ENCODE data around the gene SHBG. TPM values are rescaled to one million over a fixed set of nuclear protein-coding genes. Genes with fewer than 3 reads are reported as not detected.

Gene SHBG
- total RNA-seq, 1 experiment from 2014 or later = 1.2 TPM

GRCh38 chr17:7654832-7655540 is 25.1 kb downstream of the SHBG start:
- Mint-ChIP-seq H3K9me3 (ENCODE audit: unreplicated experiment) (no peaks in the 10 kb centered on the region), H3K27me3 (ENCODE audit: insufficient read depth, unreplicated experiment) (peaks cover 9% of the 10 kb centered on the region), H3K4me3 (ENCODE audit: unreplicated experiment) (no peak overlapping the region), H3K4me1 (ENCODE audit: low read depth, unreplicated experiment) (peaks cover 8% of the 10 kb centered on the region), H3K27ac (ENCODE audit: unreplicated experiment) (no peak overlapping the region), H3K36me3 (ENCODE audit: insufficient read depth, unreplicated experiment) (no peaks in the 10 kb centered on the region)
- Histone ChIP-seq H3K9me3 (no peaks in the 10 kb centered on the region), H3K4me3 (ENCODE audit: low read depth, low read length) (no peak overlapping the region), H3K4me1 (no peaks in the 10 kb centered on the region), H3K27me3 (replicated peaks; ENCODE audit: control insufficient read depth, insufficient read depth, low read length) (no peaks in the 10 kb centered on the region), H3K36me3 (ENCODE audit: control insufficient read depth, insufficient read depth, low read length) (no peaks in the 10 kb centered on the region)
- intact Hi-C loops (cut with micrococcal nuclease; ENCODE audit: unreplicated experiment) = no loop called here
- TF ChIP-seq CTCF (IDR thresholded peaks at IDR 0.05; ENCODE audit: insufficient read depth in 1 of 2, low read depth in 1 of 2, low read length in 1 of 2, severe bottlenecking in 1 of 2, unreplicated experiment in 1 of 2) = no peak
- no peak for DNase-seq
- BruUV-seq (replicated peaks) = no TSS peak
- CTCF ChIA-PET = no interaction called here
- POLR2A ChIA-PET = no interaction called here

- intact Hi-C loops (cut with micrococcal nuclease; ENCODE audit: unreplicated experiment) = no loop called here
- no peak for DNase-seq
- Histone ChIP-seq H3K4me1 (no peaks in the 10 kb centered on the region), H3K27me3 (replicated peaks; ENCODE audit: control insufficient read depth, insufficient read depth, low read length) (no peaks in the 10 kb centered on the region), H3K9me3 (no peaks in the 10 kb centered on the region), H3K4me3 (ENCODE audit: low read depth, low read length) (no peak overlapping the region), H3K36me3 (ENCODE audit: control insufficient read depth, insufficient read depth, low read length) (no peaks in the 10 kb centered on the region)
- peaks cover 7% of the 10 kb centered on the region for H3K27me3 Mint-ChIP-seq (ENCODE audit: insufficient read depth, unreplicated experiment)
- BruUV-seq (replicated peaks) = no TSS peak
- no peaks in the 10 kb centered on the region for H3K9me3 Mint-ChIP-seq (ENCODE audit: unreplicated experiment)
- ChIA-PET CTCF (no interaction called here), POLR2A (no interaction called here)
- no peaks in the 10 kb centered on the region for H3K36me3 Mint-ChIP-seq (ENCODE audit: insufficient read depth, unreplicated experiment)
- H3K27ac Mint-ChIP-seq (ENCODE audit: unreplicated experiment) = no peak overlapping the region
- peaks cover 3% of the 10 kb centered on the region for H3K4me1 Mint-ChIP-seq (ENCODE audit: low read depth, unreplicated experiment)
- TF ChIP-seq CTCF (IDR thresholded peaks at IDR 0.05; ENCODE audit: insufficient read depth in 1 of 2, low read depth in 1 of 2, low read length in 1 of 2, severe bottlenecking in 1 of 2, unreplicated experiment in 1 of 2) = no peak
- H3K4me3 Mint-ChIP-seq (ENCODE audit: unreplicated experiment) = no peak overlapping the region
Measured at GRCh38 chr17:7655541-7655840, 25.6 kb downstream of the SHBG start.

- POLR2A ChIA-PET = no interaction called here
- no peak for TF ChIP-seq CTCF (IDR thresholded peaks at IDR 0.05; ENCODE audit: insufficient read depth in 1 of 2, low read depth in 1 of 2, low read length in 1 of 2, severe bottlenecking in 1 of 2, unreplicated experiment in 1 of 2)
Measured at GRCh38 chr17:7656958-7657609, 27.1 kb downstream of the SHBG start.

More at GRCh38 chr17:7656958-7657609, 27.1 kb downstream of the SHBG start:
- H3K27ac Mint-ChIP-seq (ENCODE audit: unreplicated experiment) = no peak overlapping the region
- H3K27me3 Mint-ChIP-seq (ENCODE audit: insufficient read depth, unreplicated experiment) = no peaks in the 10 kb centered on the region
- Histone ChIP-seq H3K36me3 (ENCODE audit: control insufficient read depth, insufficient read depth, low read length) (no peaks in the 10 kb centered on the region), H3K4me3 (ENCODE audit: low read depth, low read length) (no peak overlapping the region), H3K27me3 (replicated peaks; ENCODE audit: control insufficient read depth, insufficient read depth, low read length) (no peaks in the 10 kb centered on the region), H3K4me1 (no peaks in the 10 kb centered on the region), H3K9me3 (no peaks in the 10 kb centered on the region)
- CTCF ChIA-PET = interaction anchor here (0.8 to 1.1 kb wide), 2 partner anchors 25 to 60 kb away, joined by 3 to 10 read pairs; no protein-coding TSS in a partner anchor
- intact Hi-C loops (cut with micrococcal nuclease; ENCODE audit: unreplicated experiment) = no loop called here
- no TSS peak for BruUV-seq (replicated peaks)
- no peak for DNase-seq
- no peaks in the 10 kb centered on the region for H3K4me1 Mint-ChIP-seq (ENCODE audit: low read depth, unreplicated experiment)
- no peaks in the 10 kb centered on the region for H3K36me3 Mint-ChIP-seq (ENCODE audit: insufficient read depth, unreplicated experiment)
- H3K4me3 Mint-ChIP-seq (ENCODE audit: unreplicated experiment) = no peak overlapping the region
- H3K9me3 Mint-ChIP-seq (ENCODE audit: unreplicated experiment) = no peaks in the 10 kb centered on the region

All from Caco-2 (cell line).